Activated T-helper 9 cell treated with anti-CD3 and anti-CD28 coated beads, Interleukin-2, amount 50 U/mL, for 16 hours (primary cell): ENCODE data around the gene MIPEP.

Source experiments
- DNase-seq: peaks from one replicate; pipeline ENCODE4 v3.0.0-alpha.2; 2020; ENCODE audit warnings: low read depth

Gene MIPEP

GRCh38 chr13:23852351-23852750 lies 36.8 kb downstream of the MIPEP start:
- no peak for DNase-seq

- no peak for DNase-seq
These were observed 38.1 kb downstream of the MIPEP start for GRCh38 chr13:23851106-23851505.

DNA sequence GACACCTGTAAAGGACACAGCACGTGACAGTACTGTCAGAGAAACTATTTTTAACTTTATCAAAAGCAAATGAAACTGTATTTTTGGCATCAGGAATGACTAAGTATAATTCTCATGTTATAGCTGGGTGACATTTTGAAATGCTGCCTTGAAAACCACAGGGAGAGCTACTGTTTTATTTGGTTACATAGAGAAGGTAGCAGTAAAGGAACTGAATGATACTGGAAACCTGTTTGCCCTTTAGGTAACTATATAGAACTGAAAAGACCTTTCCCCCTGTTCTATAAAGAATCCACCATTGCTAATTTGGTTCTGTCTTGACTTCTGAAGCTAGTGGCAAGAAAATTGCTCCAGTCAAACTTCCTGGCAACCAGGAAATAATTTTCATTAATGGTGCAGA lies 39.1 kb downstream of the MIPEP start:
- DNase-seq = no peak

- DNase-seq = no peak
These were observed 39.5 kb downstream of the MIPEP start for GRCh38 chr13:23849670-23850069.

DNA sequence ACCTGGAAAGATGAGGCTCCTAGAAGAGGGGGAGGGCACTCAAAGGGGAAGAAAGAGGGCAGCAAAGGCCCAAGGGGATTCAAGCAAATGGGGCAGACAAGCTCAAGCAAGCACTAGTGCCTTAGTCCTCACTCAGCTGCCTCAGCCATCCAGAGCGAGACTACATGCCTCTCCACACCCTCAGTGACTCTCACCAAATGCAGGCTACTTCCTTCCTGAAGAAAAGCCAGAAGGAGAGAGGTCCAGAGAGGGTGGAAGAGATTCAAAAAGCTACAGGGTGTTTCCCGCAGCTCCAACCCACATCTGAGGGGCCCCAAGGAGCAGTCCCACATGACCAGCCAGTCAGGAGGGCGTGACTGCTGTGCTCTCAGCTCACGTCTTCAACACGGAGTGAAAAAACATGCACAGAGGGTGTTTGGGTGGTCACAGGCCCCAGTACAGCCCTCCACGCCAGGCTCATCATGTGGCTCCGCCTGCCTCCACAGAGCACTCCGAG lies 40.5 kb downstream of the MIPEP start:
- no peak for DNase-seq

DNA sequence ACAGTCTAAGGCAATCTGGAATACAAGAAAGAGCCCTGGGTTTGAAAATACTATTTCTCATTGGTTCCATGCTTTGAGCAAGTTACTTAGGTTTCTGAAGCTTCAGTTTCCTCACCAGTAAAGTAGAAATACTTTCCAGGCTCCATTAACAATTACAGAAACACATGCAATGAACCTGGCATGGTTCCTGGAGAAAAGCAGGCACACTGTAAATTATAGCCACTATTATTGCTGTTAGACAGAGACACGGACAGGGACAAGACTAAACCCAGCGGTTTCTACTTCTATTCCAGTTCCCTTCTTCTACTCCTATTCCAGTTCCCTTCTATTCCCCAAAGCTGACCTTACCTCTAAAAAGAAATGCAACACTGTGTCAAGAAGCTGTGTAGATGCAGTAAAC lies 41.2 kb downstream of the MIPEP start:
- no peak for DNase-seq

- DNase-seq = no peak
These were observed 41.7 kb downstream of the MIPEP start for GRCh38 chr13:23847497-23847896.

- no peak for DNase-seq
These were observed 44.0 kb downstream of the MIPEP start for GRCh38 chr13:23845105-23845725.

- DNase-seq = no peak
These were observed 45.1 kb downstream of the MIPEP start for GRCh38 chr13:23844132-23844531.

DNA sequence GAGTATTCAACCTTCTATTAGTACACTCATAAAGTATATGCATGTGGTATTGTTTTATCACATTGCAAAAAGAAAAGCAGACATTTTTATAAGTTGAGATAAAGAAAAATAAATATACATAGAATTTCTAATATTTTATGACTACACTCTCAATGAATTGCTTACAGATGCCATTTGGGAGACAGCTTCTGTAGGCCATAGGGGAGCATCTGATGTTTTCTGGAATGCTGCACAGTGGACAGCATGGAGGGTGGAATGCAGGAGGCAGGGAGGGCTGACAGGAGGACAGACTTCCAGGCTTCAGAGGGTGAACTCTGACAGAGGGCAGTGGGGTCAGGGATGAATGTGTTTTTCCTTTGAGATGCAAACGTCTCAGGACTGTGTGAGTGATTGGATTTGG lies 45.8 kb downstream of the MIPEP start:
- no peak for DNase-seq

DNA sequence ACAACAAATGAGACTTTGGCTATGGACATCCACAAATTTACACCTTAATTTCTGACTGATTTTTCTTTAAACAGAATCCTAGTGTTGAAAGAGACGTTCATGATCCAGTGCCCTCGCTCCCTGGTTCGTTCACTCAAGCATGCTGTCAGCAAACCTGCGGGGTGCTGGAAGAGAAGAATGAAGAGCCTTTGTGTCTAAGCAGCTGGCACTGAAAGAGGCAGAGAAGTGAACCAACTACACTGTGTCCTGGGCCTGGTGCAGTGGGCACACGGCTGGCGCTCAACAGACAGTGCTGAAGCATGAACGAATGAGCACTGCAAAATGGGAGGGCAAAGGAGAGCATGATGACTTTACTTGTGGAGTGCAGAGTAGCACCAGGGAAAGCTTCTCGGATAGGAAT lies 46.8 kb downstream of the MIPEP start:
- DNase-seq = no peak

DNA sequence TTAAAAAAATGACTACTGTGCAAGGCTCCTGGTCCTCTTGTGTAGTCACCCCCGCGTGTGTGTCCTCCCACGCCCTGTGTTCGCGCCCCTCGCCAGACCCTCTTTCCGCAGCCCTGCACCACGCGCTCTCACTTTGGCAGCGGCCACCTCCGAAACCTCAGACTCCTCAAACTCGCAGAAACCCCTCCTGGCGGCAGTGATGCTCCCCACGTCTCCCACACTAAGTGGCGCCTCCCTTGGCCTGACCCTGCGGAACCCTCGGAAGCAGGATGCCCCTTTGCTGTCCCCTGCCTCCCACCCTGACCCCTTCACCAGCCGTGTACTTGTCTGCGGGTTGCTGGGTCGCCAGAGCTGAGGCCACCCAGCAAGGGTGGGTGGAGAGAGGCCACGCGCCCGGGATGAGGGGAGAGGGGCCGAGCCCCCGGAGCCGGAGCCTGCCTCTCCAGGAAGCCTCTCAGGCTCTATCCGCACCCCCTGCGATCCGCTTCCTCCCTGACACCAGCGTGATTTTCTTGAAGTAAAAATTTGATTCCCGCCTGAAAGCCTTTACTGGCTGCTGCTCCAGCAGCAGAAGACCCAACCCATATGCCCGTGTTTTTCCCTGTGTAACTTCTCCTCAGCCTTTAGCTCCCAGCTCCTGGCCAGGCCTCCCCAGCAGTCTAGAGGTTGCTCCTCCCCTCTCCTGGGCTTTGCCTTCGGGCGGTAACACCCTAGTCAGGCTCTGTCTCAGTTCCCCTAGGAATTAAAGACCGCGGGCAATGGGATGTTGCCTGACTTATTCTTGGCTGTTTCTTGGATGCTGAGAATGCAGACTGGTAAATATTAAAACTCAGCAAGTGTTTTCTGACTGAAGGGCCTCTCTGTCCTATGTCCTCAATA lies 55.2 kb downstream of the MIPEP start:
- no peak for DNase-seq

GRCh38 chr13:23828866-23829265 lies 60.3 kb downstream of the MIPEP start:
- no peak for DNase-seq

- no peak for DNase-seq
These were observed 61.1 kb downstream of the MIPEP start for GRCh38 chr13:23828086-23828485.

DNA sequence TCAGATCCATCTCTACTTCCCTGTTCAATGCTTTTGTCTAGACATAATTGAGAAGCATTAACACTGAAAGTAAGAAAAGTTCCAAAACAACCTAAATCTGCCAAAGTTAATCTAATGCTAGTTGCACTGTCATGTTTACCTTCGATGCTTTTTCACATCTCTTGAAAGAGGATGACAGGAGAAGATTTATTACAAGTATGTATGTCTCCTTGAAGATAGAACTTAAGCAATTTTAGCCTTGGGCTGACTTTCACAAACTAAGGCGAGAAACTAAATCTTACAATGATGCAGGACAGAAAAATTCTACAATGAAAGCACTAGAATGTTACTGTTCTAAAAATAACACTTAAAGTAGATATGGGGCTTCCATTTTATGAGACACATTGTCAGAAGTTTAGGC lies 64.0 kb downstream of the MIPEP start:
- DNase-seq = no peak

GRCh38 chr13:23824371-23824770 lies 64.8 kb downstream of the MIPEP start:
- no peak for DNase-seq

GRCh38 chr13:23822252-23822824 lies 66.9 kb downstream of the MIPEP start:
- DNase-seq = no peak

DNA sequence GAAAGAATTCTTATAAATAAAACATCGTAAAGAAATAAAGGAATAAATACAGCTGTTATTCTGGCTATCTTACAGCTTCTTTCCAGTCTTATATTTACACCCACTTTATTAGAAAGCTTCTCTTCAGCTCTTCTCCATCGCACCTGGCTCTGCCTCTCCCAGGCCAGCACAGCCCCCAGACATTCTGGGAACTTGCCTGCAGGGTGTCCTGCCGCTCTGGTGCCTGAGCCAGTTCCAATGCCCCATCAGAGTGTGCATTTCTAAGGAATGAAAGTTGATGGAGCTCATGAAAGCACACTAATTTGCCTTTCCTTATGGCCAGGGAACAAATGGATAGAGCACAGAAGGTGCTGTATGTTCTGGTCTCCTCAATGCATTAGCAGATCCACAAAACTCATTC lies 68.7 kb downstream of the MIPEP start:
- no peak for DNase-seq

DNA sequence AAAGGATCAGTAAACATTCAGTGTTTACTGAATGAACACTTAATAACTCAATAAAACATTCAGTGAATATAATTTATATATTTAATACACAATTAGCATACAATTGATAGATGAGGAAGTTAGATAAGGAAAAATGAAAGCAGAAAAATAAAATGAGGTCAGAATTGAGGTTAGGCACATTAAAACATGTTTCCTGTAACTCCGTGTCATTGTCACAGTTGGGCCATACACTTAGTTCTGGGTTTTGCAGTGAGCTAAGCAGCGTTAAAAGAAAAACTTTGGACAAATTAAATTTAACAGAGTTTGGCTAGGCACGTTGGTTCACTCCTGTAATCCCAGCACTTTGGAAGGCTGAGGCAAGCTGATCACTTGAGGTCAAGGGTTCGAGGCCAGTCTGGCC lies 71.4 kb downstream of the MIPEP start:
- no peak for DNase-seq

GRCh38 chr13:23817136-23817535 lies 72.1 kb downstream of the MIPEP start:
- DNase-seq = no peak

- no peak for DNase-seq
These were observed 75.6 kb downstream of the MIPEP start for GRCh38 chr13:23813635-23814034.

GRCh38 chr13:23811366-23812062 lies 77.7 kb downstream of the MIPEP start:
- DNase-seq = no peak
